Measurements from ENCODE around the gene SHB. TPM values are rescaled to one million over a fixed set of nuclear protein-coding genes. Genes with fewer than 3 reads are reported as not detected.

The SHB gene
- total RNA-seq, 2 donors from 2014 or later: 41.7 to 57.9 TPM

- Histone ChIP-seq H3K27me3 (replicated peaks; ENCODE audit: insufficient read depth) (no peaks in the 10 kb centered on the region), H3K27ac (peak overlapping the region; percentile 51 to 68), H3K36me3 (no peaks in the 10 kb centered on the region), H3K9me3 (no peaks in the 10 kb centered on the region), H3K4me3 (no peak overlapping the region), H3K4me1 (ENCODE audit: control insufficient read depth in 1 of 2, low read depth in 2 of 2) (peaks cover 33 to 63% of the 10 kb centered on the region in 2 donors)
- no peak for ATAC-seq (ENCODE audit: insufficient number of reproducible peaks, low FRiP score, low read depth)
- TF ChIP-seq CTCF (IDR thresholded peaks at IDR 0.05): no peak
- no peak for DNase-seq (ENCODE audit: low spot score)
Observed at GRCh38 chr9:37942621-37943344, 126.2 kb downstream of the SHB start.

- TF ChIP-seq CTCF (IDR thresholded peaks at IDR 0.05): no peak
- Histone ChIP-seq H3K27me3 (replicated peaks; ENCODE audit: insufficient read depth) (no peaks in the 10 kb centered on the region), H3K27ac (no peak overlapping the region), H3K9me3 (no peaks in the 10 kb centered on the region), H3K4me1 (ENCODE audit: control insufficient read depth in 1 of 2, low read depth in 2 of 2) (peaks cover 38 to 74% of the 10 kb centered on the region in 2 donors), H3K4me3 (no peak overlapping the region), H3K36me3 (no peaks in the 10 kb centered on the region)
- ATAC-seq (ENCODE audit: insufficient number of reproducible peaks, low FRiP score, low read depth): no peak
- no peak for DNase-seq (ENCODE audit: low spot score)
Observed at GRCh38 chr9:37941253-37941652, 127.8 kb downstream of the SHB start.

DNA sequence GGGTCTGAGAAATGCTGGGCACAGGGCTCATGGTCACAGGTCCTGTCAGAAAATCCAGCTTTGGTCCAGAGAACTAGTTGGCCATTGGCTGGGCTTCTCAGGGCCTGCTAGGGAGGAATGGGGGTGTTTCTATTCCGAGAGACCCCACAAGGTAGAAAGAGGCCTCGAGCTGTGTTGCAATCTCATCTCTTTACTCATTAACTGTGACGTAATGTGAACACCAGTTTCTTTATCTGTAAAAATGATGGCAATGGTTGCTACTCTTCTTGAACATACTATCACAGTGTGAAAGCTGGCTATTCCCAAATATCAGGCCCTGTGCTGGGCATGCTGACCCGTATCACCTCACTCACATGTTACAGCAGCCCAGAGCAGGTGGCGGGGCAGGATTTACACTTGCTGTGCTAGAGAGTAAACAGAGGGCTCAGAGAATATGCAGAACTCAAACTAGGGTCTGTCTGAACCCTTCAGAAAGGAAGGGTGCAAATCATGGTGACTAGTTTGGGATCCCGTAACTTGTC, 129.4 kb downstream of the SHB start:
- no peak for TF ChIP-seq CTCF (IDR thresholded peaks at IDR 0.05)
- no peak for DNase-seq (ENCODE audit: low spot score)
- no peak for ATAC-seq (ENCODE audit: insufficient number of reproducible peaks, low FRiP score, low read depth)
- Histone ChIP-seq H3K36me3 (no peaks in the 10 kb centered on the region), H3K27me3 (replicated peaks; ENCODE audit: insufficient read depth) (no peaks in the 10 kb centered on the region), H3K27ac (no peak overlapping the region), H3K4me1 (ENCODE audit: control insufficient read depth in 1 of 2, low read depth in 2 of 2) (peaks cover 35 to 70% of the 10 kb centered on the region in 2 donors), H3K9me3 (no peaks in the 10 kb centered on the region), H3K4me3 (no peak overlapping the region)

DNA sequence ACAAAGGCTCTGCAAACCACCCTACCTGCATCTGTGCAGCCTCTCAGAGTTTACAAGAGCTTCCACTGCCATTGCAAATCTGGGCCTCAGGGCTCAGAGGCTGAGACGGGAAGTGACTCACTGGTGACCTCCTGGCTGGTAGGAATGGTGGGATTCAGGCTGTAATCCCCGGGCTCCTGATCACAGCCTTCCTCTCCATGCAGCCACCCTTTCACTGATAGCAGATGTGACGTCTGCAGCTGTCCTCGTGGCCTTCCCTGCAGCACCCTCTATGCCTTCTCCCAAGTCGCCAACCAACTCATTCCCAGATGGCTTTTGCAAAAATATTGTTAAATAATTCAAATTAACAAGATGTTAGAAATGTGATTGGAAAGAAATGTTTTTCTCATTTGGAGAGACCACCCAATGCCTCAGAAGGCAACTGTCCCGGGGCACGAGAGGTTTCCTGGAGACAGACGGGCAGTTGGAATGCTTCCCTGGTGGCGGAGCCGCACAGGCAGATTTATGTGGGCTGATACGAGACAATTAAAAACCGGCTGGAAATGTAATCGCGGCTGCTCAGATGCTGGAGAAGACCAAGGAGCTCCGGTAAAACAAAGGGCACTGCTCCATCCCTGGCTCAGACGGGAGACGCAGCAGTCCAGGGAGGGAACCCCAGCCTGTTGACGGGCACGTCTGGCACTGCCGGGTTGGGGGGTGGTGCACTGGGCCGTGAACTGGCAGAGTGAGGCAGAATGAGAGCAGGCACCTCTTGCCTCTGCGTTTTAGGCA, 130.7 kb downstream of the SHB start:
- DNase-seq (ENCODE audit: low spot score) (no peak), ATAC-seq (ENCODE audit: insufficient number of reproducible peaks, low FRiP score, low read depth) (no peak)
- H3K36me3 ChIP-seq: no peaks in the 10 kb centered on the region
- H3K27ac ChIP-seq: peak overlapping the region; percentile 49 to 59
- peak overlapping the region; percentile 51 for H3K4me3 ChIP-seq
- H3K4me1 ChIP-seq (ENCODE audit: control insufficient read depth in 1 of 2, low read depth in 2 of 2): peaks cover 26 to 57% of the 10 kb centered on the region in 2 donors
- TF ChIP-seq CTCF (IDR thresholded peaks at IDR 0.05): no peak
- no peaks in the 10 kb centered on the region for H3K9me3 ChIP-seq
- no peaks in the 10 kb centered on the region for H3K27me3 ChIP-seq (replicated peaks; ENCODE audit: insufficient read depth)

GRCh38 chr9:37937366-37937765, 131.7 kb downstream of the SHB start:
- H3K27ac ChIP-seq: peak overlapping the region; percentile 35 to 49
- DNase-seq (ENCODE audit: low spot score) (no peak), ATAC-seq (ENCODE audit: insufficient number of reproducible peaks, low FRiP score, low read depth) (no peak)
- no peak for TF ChIP-seq CTCF (IDR thresholded peaks at IDR 0.05)
- H3K36me3 ChIP-seq: no peaks in the 10 kb centered on the region
- no peaks in the 10 kb centered on the region for H3K27me3 ChIP-seq (replicated peaks; ENCODE audit: insufficient read depth)
- no peaks in the 10 kb centered on the region for H3K9me3 ChIP-seq
- peaks cover 16 to 47% of the 10 kb centered on the region in 2 donors for H3K4me1 ChIP-seq (ENCODE audit: control insufficient read depth in 1 of 2, low read depth in 2 of 2)
- no peak overlapping the region for H3K4me3 ChIP-seq

Measured in thoracic aorta (tissue), 2 donors.